ENCODE measurements around the gene LGR4. TPM values are rescaled to one million over a fixed set of nuclear protein-coding genes. Genes with fewer than 3 reads are reported as not detected.
A peak's percentile ranks its signal among the peaks of the same experiment; 100 is the strongest.

LGR4 gene
- total and polyA plus RNA-seq, 9 of the 15 experiments (the other 6 are each of a cell fraction or from before 2014, with no cell fraction given) = 0.94 to 10.1 (median 5.8) TPM

DNA sequence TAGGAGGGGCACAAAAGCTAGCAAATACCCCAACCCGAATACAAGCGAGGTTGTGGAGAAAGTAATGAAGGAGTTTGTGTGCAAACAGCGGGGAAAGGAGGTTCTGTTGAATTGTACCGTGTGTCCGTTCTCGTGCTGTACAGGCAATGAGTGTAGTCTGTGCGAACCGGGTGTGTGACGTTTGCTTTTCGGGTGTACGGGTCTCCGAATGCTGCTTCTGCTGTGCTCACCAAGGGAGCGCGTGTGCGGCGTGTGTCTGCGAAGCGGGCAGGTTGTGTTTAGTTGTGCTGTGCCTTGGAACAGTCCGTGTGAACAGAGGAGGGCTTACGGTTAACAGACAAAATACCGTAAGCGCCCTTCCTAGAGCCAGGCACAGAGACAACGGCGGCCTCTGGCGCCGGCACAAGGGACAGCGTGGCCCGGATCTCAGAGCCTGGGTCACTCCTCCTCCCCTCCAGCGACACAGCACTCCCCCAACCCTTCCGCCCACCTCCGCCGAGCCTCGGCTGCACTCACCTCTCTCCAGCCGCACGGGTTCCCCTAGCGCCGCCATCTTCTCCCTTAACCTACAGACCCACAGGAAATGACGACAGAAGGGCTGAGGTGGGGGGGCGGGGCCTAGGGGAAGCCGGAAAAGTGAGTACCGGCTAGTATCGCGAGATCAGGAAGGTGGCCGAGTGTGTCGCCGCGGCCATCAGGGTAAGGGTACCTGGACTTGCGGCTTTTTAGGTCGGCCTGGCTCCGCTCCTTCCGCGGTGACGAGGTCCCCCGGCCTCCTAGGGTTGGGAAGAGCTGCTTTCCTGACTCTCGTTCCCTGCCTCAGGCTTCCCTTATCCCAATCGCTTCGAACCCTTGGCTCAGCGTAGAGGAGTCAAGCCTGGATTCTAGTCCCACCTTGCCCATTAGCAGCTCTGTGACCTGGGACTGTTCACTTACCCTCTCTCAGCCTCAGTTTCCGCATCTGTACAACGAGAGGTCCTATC, 33.9 kb upstream of the LGR4 start, which contains the start of gene LIN7C (continued):
- TF ChIP-seq, protein P1, sequence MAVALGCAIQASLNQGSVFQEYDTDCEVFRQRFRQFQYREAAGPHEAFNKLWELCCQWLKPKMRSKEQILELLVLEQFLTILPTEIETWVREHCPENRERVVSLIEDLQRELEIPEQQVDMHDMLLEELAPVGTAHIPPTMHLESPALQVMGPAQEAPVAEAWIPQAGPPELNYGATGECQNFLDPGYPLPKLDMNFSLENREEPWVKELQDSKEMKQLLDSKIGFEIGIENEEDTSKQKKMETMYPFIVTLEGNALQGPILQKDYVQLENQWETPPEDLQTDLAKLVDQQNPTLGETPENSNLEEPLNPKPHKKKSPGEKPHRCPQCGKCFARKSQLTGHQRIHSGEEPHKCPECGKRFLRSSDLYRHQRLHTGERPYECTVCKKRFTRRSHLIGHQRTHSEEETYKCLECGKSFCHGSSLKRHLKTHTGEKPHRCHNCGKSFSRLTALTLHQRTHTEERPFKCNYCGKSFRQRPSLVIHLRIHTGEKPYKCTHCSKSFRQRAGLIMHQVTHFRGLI (CRISPR knock-in tag; IDR thresholded peaks at IDR 0.05) = no peak
- no peak for TF ChIP-seq NR3C1 (CRISPR knock-in tag; IDR thresholded peaks at IDR 0.05)
- no peak for TF ChIP-seq SRSF9 (IDR thresholded peaks at IDR 0.05; ENCODE audit: borderline replicate concordance, low read depth, low read length)
- TF ChIP-seq ZNF407 (IDR thresholded peaks at IDR 0.05; ENCODE audit: low read depth) = no peak; the same call in 1 of the 2 replicates
- TF ChIP-seq PTTG1 (tag; IDR thresholded peaks at IDR 0.05; ENCODE audit: low read depth) = no peak
- TF ChIP-seq GTF2A2 (tag; IDR thresholded peaks at IDR 0.05) = no peak
- TF ChIP-seq CEBPB (tag; IDR thresholded peaks at IDR 0.05) = no peak
- TF ChIP-seq MTA1 (IDR thresholded peaks at IDR 0.05; ENCODE audit: borderline replicate concordance) = no peak
- TF ChIP-seq NCOA4 (IDR thresholded peaks at IDR 0.05; ENCODE audit: partially characterized antibody) = no peak
- TF ChIP-seq, protein P2, sequence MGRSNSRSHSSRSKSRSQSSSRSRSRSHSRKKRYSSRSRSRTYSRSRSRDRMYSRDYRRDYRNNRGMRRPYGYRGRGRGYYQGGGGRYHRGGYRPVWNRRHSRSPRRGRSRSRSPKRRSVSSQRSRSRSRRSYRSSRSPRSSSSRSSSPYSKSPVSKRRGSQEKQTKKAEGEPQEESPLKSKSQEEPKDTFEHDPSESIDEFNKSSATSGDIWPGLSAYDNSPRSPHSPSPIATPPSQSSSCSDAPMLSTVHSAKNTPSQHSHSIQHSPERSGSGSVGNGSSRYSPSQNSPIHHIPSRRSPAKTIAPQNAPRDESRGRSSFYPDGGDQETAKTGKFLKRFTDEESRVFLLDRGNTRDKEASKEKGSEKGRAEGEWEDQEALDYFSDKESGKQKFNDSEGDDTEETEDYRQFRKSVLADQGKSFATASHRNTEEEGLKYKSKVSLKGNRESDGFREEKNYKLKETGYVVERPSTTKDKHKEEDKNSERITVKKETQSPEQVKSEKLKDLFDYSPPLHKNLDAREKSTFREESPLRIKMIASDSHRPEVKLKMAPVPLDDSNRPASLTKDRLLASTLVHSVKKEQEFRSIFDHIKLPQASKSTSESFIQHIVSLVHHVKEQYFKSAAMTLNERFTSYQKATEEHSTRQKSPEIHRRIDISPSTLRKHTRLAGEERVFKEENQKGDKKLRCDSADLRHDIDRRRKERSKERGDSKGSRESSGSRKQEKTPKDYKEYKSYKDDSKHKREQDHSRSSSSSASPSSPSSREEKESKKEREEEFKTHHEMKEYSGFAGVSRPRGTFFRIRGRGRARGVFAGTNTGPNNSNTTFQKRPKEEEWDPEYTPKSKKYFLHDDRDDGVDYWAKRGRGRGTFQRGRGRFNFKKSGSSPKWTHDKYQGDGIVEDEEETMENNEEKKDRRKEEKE (IDR thresholded peaks at IDR 0.05; ENCODE audit: borderline replicate concordance in 1 of 2, control insufficient read depth in 1 of 2, low read depth in 2 of 2, low read length in 1 of 2) = no peak
- TF ChIP-seq ZFX (CRISPR knock-in tag; IDR thresholded peaks at IDR 0.05) = peak; percentile 87
- TF ChIP-seq RBFOX2 (IDR thresholded peaks at IDR 0.05; ENCODE audit: low read depth, low read length) = peak; percentile 98
- no peak for TF ChIP-seq KLF16 (IDR thresholded peaks at IDR 0.05)
- TF ChIP-seq PTRF (tag; IDR thresholded peaks at IDR 0.05) = no peak
